HL-60/S4 (cell line): Measurements from ENCODE around the gene CYP1B1.

Experiments
- in situ Hi-C: fragments of 300-500 bp; cut with MboI; formaldehyde crosslinking; loops from 2 replicates; pipeline ENCODE4 v1.14.3; 2022; ENCODE audit warnings: low sequenced_read_pairs

CYP1B1 gene

GRCh38 chr2:38075507-38076151 lies at the start of gene CYP1B1:
Gene CYP1B1, minus strand, starts transcription at chr2:38076151. Its CDS starts 763 bp downstream, at chr2:38075388.
- in situ Hi-C loops = no loop called here

DNA sequence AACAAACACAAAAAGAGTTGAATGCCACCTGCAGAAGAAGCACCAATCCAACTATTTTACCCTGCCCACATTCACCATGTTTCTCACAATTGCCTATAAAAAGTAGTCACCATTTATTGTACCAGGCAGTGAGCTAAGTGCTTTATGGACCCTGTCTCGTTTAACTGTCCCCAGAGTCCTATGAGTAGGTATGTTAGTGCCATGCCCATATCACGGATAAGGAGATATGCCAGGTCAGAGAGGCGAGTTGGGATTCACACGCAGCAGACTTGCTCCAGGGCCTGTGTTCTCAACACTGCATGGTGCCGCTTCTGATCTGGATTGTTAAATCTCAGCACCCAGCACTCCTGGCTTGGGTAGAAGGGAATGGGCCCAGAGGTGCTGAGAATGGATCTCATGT lies 49.1 kb upstream of the CYP1B1 start:
- in situ Hi-C loops = no loop called here

DNA sequence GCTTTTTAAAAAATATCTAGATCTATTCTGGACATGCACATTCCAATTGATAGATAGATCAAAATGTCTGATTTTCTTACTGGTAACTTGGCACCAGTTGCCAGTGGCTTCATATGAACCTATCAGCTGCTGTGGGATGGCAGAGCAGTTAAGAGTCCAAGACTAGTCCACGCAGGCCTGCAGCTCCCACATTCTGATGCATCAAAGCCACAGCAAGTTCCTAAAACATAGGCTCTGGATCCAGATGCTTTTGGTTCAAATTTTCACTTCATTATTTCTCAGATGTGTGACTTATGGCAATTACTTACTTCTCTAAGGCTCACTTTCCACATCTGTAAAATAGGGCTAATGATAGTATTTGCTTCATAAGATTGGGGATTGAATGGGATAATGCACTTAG lies 48.0 kb upstream of the CYP1B1 start:
- in situ Hi-C loops = no loop called here

DNA sequence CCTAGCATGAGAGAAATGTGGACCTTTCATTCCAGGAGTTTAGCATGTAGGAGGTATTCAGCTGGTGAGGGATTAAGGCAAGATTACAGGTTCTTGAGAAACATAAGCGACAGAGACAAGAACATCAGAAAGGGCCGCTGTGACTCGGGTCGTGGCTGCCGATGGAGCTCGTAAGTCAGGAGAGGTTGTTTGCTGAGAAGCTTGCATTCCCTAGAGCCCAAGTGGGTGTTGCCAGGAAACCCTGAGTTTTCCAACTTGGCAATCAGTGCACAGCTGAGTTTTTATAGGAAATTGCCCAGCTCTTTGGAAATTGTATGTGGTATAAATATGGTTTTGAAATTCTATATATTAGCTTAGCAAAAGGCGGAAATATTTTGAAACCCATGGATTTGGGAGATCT lies 46.4 kb upstream of the CYP1B1 start:
- in situ Hi-C loops = no loop called here

GRCh38 chr2:38121481-38121880 lies 45.5 kb upstream of the CYP1B1 start:
- in situ Hi-C loops = no loop called here

DNA sequence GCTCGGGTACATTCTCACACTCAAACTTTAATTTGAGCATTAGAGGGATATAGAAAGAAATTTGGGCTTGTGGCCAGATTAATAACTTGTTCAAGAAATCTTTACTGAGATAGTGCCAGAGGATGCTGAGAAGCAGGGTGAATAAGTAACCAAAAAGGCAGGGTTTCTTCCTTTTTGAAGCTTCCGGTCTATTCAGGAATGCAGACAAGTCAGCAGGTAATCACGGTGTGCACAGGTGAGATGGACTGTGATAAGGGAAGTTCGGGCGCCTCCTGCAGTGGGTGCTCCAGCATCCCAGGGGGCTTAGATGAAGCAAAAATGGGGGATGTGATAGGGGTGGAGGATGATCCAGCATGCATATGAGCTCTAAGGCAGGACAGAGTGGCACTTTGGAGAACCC lies 44.9 kb upstream of the CYP1B1 start:
- in situ Hi-C loops = no loop called here

- in situ Hi-C loops = no loop called here
These were observed 44.3 kb upstream of the CYP1B1 start for GRCh38 chr2:38120264-38120592.

DNA sequence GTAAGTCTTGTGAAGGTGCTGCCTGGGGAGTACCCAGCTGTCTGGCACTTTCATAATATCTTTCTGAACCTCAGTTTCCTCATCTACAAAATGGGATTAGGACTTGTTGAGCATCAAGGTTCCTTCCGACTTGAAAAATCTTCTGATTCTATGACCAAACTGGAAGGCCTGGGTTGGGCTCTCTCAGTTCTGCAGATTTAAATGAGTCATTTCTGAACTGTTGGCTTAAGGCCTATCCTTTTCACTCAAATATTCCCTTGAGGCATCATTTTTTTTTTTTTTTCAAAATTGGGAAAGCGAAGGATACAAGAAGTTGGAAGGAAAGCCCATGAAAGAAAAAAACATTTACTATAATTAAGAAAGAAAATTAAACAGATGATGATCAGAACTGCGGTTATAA lies 40.8 kb upstream of the CYP1B1 start:
- in situ Hi-C loops = loop anchor here (10.0 kb wide), 2 partner anchors 122 to 158 kb away; no protein-coding TSS in a partner anchor

DNA sequence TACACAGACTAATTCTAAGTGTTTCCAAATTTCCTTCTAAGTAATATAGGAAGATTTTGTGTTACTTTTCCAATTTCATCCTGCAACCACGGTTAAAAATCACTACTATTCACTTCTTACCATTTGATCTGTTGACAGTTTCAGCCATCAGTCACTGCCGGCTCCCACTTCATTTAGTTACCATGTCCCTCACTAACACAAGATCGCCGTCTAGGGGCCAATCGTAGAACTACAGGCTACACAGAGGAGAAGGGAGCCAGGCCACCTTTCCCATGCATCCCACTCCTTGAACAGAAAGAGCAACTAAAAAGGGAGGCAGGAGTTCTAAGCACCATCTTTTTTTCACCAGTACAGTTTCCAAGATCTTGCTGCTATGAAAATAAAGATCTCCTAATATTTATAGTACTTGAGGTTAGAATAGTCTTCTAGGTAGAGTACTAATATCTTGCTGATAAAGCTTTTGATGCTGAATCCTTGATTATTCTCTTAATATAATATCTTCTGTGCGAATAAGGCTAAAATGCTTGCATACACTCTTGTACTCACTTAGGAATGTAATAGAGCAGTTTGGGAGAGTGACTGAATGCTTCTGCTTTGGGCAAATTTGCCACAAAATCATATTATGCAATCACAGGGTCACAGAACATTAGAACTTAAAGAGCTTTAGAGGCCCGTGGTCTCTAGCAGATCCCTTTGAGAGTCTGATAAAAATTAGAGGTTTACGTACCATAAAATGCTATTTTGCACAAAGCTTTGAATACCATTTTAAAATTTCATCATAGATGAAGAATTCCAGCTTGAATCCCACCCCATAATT lies 39.5 kb upstream of the CYP1B1 start:
- in situ Hi-C loops = loop anchor here (10.0 kb wide), 2 partner anchors 121 to 159 kb away; no protein-coding TSS in a partner anchor

- in situ Hi-C loops = loop anchor here (10.0 kb wide), 2 partner anchors 119 to 161 kb away; no protein-coding TSS in a partner anchor
These were observed 38.2 kb upstream of the CYP1B1 start for GRCh38 chr2:38113981-38114708.

DNA sequence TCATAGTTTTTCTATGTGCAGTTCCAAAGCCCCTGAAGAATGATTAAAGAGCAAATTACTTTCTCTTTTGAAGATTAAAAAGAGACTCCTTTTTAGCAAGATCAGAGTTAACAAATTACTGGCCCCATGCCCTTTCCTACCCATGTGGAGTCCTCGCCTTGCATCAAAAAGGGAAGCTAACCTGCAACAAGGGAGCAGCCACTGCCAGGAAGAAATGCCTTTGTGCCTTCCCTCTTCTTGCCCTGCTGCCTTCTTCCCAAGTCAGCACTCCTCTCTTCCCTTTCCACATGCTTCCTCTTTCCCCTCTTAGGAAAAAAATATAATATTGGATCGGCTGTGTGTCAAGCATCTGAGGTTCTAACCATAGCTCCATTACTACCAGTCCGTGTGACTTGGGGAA lies 37.1 kb upstream of the CYP1B1 start:
- in situ Hi-C loops = loop anchor here (10.0 kb wide), 2 partner anchors 118 to 162 kb away; no protein-coding TSS in a partner anchor

DNA sequence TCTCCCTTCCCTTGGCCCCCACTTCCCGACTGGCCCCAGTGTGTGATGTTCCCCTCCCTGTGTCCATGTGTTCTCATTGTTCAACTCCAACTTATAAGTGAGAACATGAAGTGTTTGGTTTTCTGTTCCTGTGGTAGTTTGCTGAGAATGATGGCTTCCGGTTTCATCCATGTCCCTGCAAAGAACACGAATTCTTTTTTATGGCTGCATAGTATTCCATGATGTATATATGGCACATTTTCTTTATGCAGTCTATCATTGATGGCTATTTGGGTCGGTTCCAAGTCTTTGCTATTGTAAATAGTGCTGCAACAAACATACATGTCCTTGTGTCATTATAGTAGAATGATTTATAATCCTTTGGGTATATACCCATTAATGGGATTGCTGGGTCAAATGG lies 35.4 kb upstream of the CYP1B1 start:
- in situ Hi-C loops = loop anchor here (10.0 kb wide), 2 partner anchors 117 to 163 kb away; no protein-coding TSS in a partner anchor

DNA sequence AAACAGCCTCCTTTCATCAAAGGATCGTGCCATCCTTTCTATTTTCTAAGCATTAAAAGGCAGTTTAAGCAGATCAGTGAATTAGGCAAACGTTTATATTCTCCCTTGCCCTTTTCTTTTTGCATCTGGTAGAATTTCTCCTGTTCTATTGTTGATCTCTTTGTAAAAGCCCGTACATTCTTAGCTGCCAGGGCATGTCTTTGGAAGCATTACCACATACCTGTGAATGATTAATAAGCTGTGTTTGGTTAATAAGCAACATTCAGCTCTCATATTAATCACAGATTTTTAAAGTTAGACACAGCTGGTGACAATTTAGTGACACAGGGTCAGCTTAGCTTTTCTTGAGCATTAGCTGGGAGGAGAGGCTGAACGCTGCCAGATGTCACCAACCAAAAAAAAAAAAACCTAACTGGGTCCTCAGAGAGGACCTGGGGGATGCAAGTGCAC lies 33.8 kb upstream of the CYP1B1 start:
- in situ Hi-C loops = loop anchor here (10.0 kb wide), 2 partner anchors 115 to 165 kb away; no protein-coding TSS in a partner anchor

GRCh38 chr2:38108907-38109731 lies 33.2 kb upstream of the CYP1B1 start:
- in situ Hi-C loops = no loop called here

GRCh38 chr2:38107738-38108410 lies 31.9 kb upstream of the CYP1B1 start:
- in situ Hi-C loops = no loop called here

DNA sequence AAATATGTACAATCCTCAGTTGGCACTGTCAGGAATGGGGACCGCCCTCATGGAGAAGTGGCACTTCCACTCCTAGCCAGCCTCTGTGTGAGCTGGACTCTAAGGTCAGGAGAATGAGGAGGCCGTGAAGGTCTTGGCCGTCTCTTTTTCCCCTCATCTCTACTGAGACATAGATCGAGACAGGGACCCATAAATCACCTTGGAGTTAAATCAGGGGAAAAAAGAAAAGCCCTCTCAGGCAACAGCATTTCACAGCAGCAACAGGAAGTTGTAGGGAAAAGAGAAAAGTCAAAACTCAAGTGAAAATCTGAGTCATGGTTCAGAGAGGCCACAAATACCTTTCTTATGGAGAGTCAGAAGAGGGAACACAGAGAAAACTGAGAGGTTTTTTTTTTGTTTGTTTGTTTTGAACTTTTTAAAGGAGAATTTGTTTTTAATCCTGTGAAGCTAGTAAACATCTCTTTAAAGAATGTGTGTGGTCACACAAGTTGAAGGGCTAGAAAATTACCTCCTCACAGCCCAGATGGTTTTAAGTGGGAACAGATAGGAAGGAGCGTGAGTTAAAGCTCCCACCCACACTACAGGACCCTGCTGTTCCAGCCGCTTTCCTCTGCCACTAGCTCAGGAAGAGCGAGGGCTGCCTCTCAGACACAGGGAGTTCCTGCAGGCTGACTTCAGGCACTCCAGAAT lies 30.6 kb upstream of the CYP1B1 start:
- in situ Hi-C loops = no loop called here

- in situ Hi-C loops = no loop called here
These were observed 30.0 kb upstream of the CYP1B1 start for GRCh38 chr2:38105922-38106321.

- in situ Hi-C loops = no loop called here
These were observed 28.6 kb upstream of the CYP1B1 start for GRCh38 chr2:38104598-38104997.

- in situ Hi-C loops = no loop called here
These were observed 24.4 kb upstream of the CYP1B1 start for GRCh38 chr2:38100328-38100727.
